Activated CD8-positive, alpha-beta T cell treated with anti-CD3 and anti-CD28 coated beads for 36 hours (primary cell): Measurements from ENCODE around the gene RS1. TPM values are rescaled to one million over a fixed set of nuclear protein-coding genes. Genes with fewer than 3 reads are reported as not detected.

Experiments used
- ATAC-seq: fragments of 200-7000 bp; cut with Tn5 transposase; one replicate; pipeline ENCODE4 v1.10.0; 2021; ENCODE audit warnings: mild to moderate bottlenecking, moderate library complexity
- CTCF ChIA-PET: fragments of 350-600 bp; sonication (Branson Sonifier 250); formaldehyde crosslinking; loops from one replicate; lab custom pipeline; 2021; ENCODE audit warnings: antibody characterized with exemption; lab: Charles Lee
- POLR2A ChIA-PET: fragments of 350-600 bp; sonication (Branson Sonifier 250); formaldehyde crosslinking; loops from one replicate; lab custom pipeline; 2021; ENCODE audit warnings: antibody characterized with exemption; lab: Charles Lee
- DNase-seq: peaks from one replicate; pipeline ENCODE4 v3.0.0-alpha.2; 2020
- H3K27ac Mint-ChIP-seq: one replicate; pipeline ENCODE4 v1.8.0; 2021; ENCODE audit warnings: mild to moderate bottlenecking, mixed read lengths
- H3K27me3 Mint-ChIP-seq: one replicate; pipeline ENCODE4 v1.8.0; 2021; ENCODE audit warnings: mixed read lengths
- H3K36me3 Mint-ChIP-seq: one replicate; pipeline ENCODE4 v1.8.0; 2021; ENCODE audit warnings: low read depth, mixed read lengths
- H3K4me1 Mint-ChIP-seq: one replicate; pipeline ENCODE4 v1.8.0; 2021; ENCODE audit warnings: low read depth, mixed read lengths
- H3K4me3 Mint-ChIP-seq: one replicate; pipeline ENCODE4 v1.8.0; 2021; ENCODE audit warnings: mild to moderate bottlenecking, moderate library complexity, mixed read lengths
- H3K9me3 Mint-ChIP-seq: one replicate; pipeline ENCODE4 v1.8.0; 2021; ENCODE audit warnings: mixed read lengths
- intact Hi-C: fragments of 100-400 bp; cut with micrococcal nuclease; formaldehyde crosslinking; loops from one replicate; pipeline ENCODE4 v1.10.0; 2022
- total RNA-seq, 2 experiments: library from RNA; stranded (reverse); gene quantifications; one replicate each; pipeline ENCODE4 v1.2.3, GENCODE V29; 2021
- TF ChIP-seq, protein P1 (sequence below): fragments of 200-600 bp; IDR thresholded peaks from one replicate; pipeline ENCODE4 v1.8.0; 2022; ENCODE audit warnings: antibody characterized with exemption, mild to moderate bottlenecking

RS1 gene
- total RNA-seq, 2 experiments from 2014 or later: not detected

DNA sequence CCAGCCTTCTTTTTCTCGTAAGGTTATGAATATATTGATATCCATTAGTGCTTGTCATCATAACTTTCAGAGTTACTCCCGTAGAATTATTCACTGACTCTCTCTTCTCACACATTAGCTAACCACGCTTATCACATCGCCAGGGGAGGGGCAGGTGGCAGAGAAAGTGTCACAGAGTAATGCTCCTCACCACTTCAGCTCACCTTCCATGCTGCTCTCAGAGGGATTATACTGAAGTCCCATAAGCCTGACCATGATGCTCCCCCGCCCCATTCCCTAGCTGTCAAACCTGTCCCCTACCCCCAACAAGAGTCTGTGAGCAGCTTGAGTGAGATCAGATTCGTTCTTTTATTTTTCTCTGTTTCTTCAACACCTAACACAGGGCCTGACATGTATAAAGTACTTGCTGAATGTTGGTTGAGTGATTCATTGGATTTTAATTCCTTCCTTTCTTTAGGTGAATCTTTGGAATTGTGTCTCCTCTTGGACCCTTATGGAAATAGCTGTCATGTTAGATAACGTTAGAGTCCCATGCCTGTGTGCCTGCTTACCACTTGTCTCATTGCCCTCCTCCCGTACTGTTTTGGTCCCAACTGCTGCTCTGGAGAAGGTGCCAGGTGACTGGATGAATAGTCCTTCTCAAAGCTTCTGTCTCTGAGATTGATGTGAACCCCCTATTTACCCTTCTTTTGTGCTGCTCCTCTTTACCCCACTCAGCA is 55.1 kb downstream of the RS1 start:
- Mint-ChIP-seq H3K9me3 (no peaks in the 10 kb centered on the region), H3K36me3 (no peaks in the 10 kb centered on the region), H3K27ac (no peak overlapping the region), H3K4me3 (no peak overlapping the region), H3K27me3 (no peaks in the 10 kb centered on the region), H3K4me1 (no peaks in the 10 kb centered on the region)
- TF ChIP-seq, protein P1, sequence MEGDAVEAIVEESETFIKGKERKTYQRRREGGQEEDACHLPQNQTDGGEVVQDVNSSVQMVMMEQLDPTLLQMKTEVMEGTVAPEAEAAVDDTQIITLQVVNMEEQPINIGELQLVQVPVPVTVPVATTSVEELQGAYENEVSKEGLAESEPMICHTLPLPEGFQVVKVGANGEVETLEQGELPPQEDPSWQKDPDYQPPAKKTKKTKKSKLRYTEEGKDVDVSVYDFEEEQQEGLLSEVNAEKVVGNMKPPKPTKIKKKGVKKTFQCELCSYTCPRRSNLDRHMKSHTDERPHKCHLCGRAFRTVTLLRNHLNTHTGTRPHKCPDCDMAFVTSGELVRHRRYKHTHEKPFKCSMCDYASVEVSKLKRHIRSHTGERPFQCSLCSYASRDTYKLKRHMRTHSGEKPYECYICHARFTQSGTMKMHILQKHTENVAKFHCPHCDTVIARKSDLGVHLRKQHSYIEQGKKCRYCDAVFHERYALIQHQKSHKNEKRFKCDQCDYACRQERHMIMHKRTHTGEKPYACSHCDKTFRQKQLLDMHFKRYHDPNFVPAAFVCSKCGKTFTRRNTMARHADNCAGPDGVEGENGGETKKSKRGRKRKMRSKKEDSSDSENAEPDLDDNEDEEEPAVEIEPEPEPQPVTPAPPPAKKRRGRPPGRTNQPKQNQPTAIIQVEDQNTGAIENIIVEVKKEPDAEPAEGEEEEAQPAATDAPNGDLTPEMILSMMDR: no peak
- ATAC-seq: no peak
- intact Hi-C loops: no loop called here
- POLR2A ChIA-PET: no interaction called here
- no peak for DNase-seq
- CTCF ChIA-PET: no interaction called here

DNA sequence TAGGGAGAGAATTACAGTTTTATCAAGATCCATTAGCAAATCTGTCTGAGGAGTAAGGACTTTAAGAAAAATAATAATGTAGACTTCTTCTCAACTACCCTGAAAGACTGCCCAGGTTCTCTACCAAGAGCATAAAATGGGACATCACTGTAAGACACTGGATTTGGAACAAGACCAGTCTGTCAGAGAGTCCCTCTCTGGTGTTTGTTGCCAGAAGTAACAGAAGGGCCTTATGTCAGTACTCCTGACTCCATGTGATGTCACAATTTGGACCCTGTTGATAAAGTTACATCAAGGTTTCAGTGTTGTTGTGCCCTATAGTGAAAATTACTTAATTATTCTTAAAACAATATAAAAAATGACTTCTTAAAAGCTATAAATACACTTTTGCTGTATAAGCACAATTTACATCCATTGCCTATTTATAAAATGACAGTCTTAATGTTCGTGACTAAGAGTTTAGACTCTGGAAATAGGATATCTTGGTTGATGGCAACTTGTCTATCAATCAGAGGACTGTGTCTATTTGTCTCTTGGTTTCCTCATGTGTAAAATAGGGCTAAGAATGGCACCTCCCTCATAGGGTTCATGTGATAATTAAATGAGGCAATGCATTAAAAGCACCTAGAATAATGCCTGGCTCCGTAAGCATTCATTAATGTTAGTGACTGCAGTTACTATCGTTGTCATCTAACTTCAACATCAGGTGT is 57.8 kb downstream of the RS1 start:
- TF ChIP-seq, protein P1: no peak
- H3K27me3 Mint-ChIP-seq: no peaks in the 10 kb centered on the region
- H3K4me3 Mint-ChIP-seq: no peak overlapping the region
- H3K36me3 Mint-ChIP-seq: peaks cover 4% of the 10 kb centered on the region
- ChIA-PET POLR2A (no interaction called here), CTCF (no interaction called here)
- intact Hi-C loops: no loop called here
- DNase-seq (no peak), ATAC-seq (no peak)
- H3K27ac Mint-ChIP-seq: no peak overlapping the region
- H3K4me1 Mint-ChIP-seq: no peaks in the 10 kb centered on the region
- no peaks in the 10 kb centered on the region for H3K9me3 Mint-ChIP-seq

DNA sequence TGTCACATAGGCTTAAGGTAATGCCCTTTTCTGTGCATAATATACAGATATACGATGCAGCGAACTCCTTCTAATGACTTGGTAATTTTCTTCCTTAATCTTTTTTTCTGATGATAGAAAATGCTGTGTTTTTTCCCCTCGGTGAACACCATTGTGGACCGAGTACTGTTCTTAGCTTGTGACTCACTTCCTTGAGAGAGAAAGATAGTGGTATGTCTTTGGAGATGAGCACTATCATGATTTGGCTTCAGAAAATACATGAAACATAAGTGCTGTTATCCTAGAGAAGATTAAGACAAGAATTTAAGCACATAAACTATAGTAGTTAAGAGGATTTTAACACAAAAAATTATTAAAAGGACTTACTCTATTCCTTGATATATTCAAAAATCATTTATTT is 63.9 kb downstream of the RS1 start:
- ChIA-PET POLR2A (no interaction called here), CTCF (no interaction called here)
- ATAC-seq (no peak), DNase-seq (no peak)
- Mint-ChIP-seq H3K27me3 (no peaks in the 10 kb centered on the region), H3K36me3 (peaks cover 7% of the 10 kb centered on the region), H3K9me3 (no peaks in the 10 kb centered on the region), H3K27ac (no peak overlapping the region), H3K4me3 (no peak overlapping the region), H3K4me1 (no peaks in the 10 kb centered on the region)
- intact Hi-C loops: no loop called here
- TF ChIP-seq, protein P1: no peak

DNA sequence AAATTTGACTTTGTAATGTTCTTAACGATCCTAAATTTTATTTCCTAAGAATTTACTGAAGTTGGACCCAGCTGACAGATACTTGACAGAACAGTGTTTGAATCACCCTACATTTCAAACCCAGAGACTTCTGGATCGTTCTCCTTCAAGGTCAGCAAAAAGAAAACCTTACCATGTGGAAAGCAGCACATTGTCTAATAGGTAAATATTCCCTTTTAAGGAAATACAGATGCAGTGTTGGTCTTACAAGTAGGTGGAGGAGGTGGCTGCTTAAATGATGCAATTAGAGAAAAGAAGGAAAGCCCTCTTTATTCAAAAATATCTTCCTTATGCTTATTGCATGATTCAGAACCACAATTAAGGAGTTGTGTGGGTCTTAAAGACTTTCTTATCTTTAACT is 73.5 kb downstream of the RS1 start:
- Mint-ChIP-seq H3K9me3 (no peaks in the 10 kb centered on the region), H3K4me3 (no peak overlapping the region), H3K27ac (no peak overlapping the region), H3K4me1 (no peaks in the 10 kb centered on the region), H3K27me3 (no peaks in the 10 kb centered on the region), H3K36me3 (no peaks in the 10 kb centered on the region)
- intact Hi-C loops: no loop called here
- no peak for DNase-seq
- ChIA-PET CTCF (no interaction called here), POLR2A (no interaction called here)
- TF ChIP-seq, protein P1: no peak
- ATAC-seq: no peak

DNA sequence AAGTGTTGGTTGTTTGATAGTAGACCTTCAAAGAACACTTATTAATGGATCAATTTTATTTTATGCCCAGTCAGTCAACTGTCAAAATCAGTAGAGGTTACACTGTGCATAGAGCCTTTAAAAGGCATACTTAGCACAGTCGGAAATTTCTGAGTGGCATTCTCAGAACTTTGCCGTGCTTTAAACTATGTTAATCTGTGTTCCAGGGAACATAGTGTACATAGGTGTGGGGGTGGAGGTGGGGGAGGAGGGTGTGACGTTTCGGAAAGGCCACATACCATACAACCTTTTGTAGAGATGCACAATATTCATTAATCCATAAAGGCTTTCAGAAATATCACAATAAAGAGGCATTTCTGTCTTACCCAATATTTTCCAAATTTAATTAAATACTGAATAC is 75.8 kb downstream of the RS1 start:
- Mint-ChIP-seq H3K27ac (no peak overlapping the region), H3K27me3 (no peaks in the 10 kb centered on the region), H3K4me3 (no peak overlapping the region), H3K4me1 (no peaks in the 10 kb centered on the region), H3K9me3 (no peaks in the 10 kb centered on the region), H3K36me3 (no peaks in the 10 kb centered on the region)
- ChIA-PET CTCF (no interaction called here), POLR2A (no interaction called here)
- intact Hi-C loops: no loop called here
- TF ChIP-seq, protein P1: no peak
- no peak for ATAC-seq
- DNase-seq: no peak
